ENCODE data around the gene CRB2.
"Not testable (repeated sequence)": the region's sequence is repeated elsewhere in the genome, so short reads cannot be mapped to it uniquely, and the experiment has no call there.

The CRB2 gene

GRCh38 chr9:123329329-123329955 lies 26.6 kb upstream of the CRB2 start:
- DNase-seq, result no peak

GRCh38 chr9:123331346-123332060 lies 24.5 kb upstream of the CRB2 start:
- no peak for DNase-seq

- DNase-seq, result not testable (repeated sequence)
Observed at GRCh38 chr9:123333058-123333669, 22.8 kb upstream of the CRB2 start.

- no peak for DNase-seq
Observed at GRCh38 chr9:123334639-123335038, 21.4 kb upstream of the CRB2 start.

- DNase-seq, result no peak
Observed at GRCh38 chr9:123335193-123335985, 20.6 kb upstream of the CRB2 start.

- no peak for DNase-seq
Observed at GRCh38 chr9:123335986-123336329, 20.0 kb upstream of the CRB2 start.

GRCh38 chr9:123336449-123336848 lies 19.5 kb upstream of the CRB2 start:
- no peak for DNase-seq

- no peak for DNase-seq
Observed at GRCh38 chr9:123336959-123337358, 19.0 kb upstream of the CRB2 start.

- DNase-seq, result no peak
Observed at GRCh38 chr9:123337971-123338370, 18.0 kb upstream of the CRB2 start.

GRCh38 chr9:123338710-123339665 lies 17.0 kb upstream of the CRB2 start:
- peak; percentile 29 for DNase-seq

- DNase-seq, result no peak
Observed at GRCh38 chr9:123339666-123340510, 16.1 kb upstream of the CRB2 start.

- no peak for DNase-seq
Observed at GRCh38 chr9:123341816-123342215, 14.2 kb upstream of the CRB2 start.

GRCh38 chr9:123342247-123342646 lies 13.8 kb upstream of the CRB2 start:
- no peak for DNase-seq

- no peak for DNase-seq
Observed at GRCh38 chr9:123343443-123344191, 12.4 kb upstream of the CRB2 start.

GRCh38 chr9:123344192-123344949 lies 11.6 kb upstream of the CRB2 start:
- DNase-seq, result no peak

GRCh38 chr9:123345567-123345955 lies 10.4 kb upstream of the CRB2 start:
- no peak for DNase-seq

- DNase-seq, result no peak
Observed at GRCh38 chr9:123346026-123346425, 10.0 kb upstream of the CRB2 start.

GRCh38 chr9:123346826-123347225 lies 9.2 kb upstream of the CRB2 start:
- DNase-seq, result no peak

- no peak for DNase-seq
Observed at GRCh38 chr9:123347289-123348060, 8.5 kb upstream of the CRB2 start.

Measured in activated effector memory CD4-positive, alpha-beta T cell treated with Interleukin-2 at 50 U/mL for 16 hours (primary cell).